A549 (cell line): Measurements from ENCODE around the gene MEF2C. TPM values are rescaled to one million over a fixed set of nuclear protein-coding genes. Genes with fewer than 3 reads are reported as not detected.

ENCODE experiments used
- ATAC-seq, 2 experiments: fragments of 200-7000 bp in 1 of 2; fragments of >200 bp in 1 of 2; cut with Nextera tagmentation in 1 of 2; cut with Tn5 transposase in 1 of 2; 3 replicates each; pipeline versions ENCODE4 v1.8.0 to v1.9.1; 2018 to 2020; ENCODE audit warnings: mild to moderate bottlenecking in 1 of 2, moderate library complexity in 1 of 2
- CTCF ChIA-PET: fragments of 300-600 bp; sonication (Branson Sonifier 250); formaldehyde crosslinking; extraction: SDS; loops from one replicate; lab custom pipeline; 2021; ENCODE audit warnings: antibody characterized with exemption, inconsistent platforms; lab: Yijun Ruan, JAX
- POLR2A ChIA-PET: fragments of 350-600 bp; formaldehyde crosslinking; extraction: SDS; loops from one replicate; lab custom pipeline; 2021; ENCODE audit warnings: antibody characterized with exemption, inconsistent platforms; lab: Yijun Ruan, JAX
- DNase-seq, 2 experiments: peaks; one replicate each; pipeline versions ENCODE4 v3.0.0 to v3.0.0-alpha.2; 2011 to 2016; ENCODE audit warnings: low read depth in 1 of 2, low spot score in 1 of 2
- FAIRE-seq: peaks from 2 replicates; lab custom pipeline; 2011; peaks lifted over from hg19 to GRCh38; lab: Jason Lieb, UNC
- H3K27ac ChIP-seq, 2 experiments: fragments of >200 bp; sonication (Bioruptor Twin); formaldehyde crosslinking; 3 replicates each; pipeline ENCODE4 v1.5.1; 2016 to 2017
- H3K4me1 ChIP-seq: fragments of >200 bp; sonication (Bioruptor Twin); formaldehyde crosslinking; 3 replicates; pipeline ENCODE4 v1.6.1; 2016
- H3K4me2 ChIP-seq: fragments of >200 bp; sonication (Bioruptor Twin); formaldehyde crosslinking; 3 replicates; pipeline ENCODE4 v1.6.1; 2016
- H3K4me3 ChIP-seq: fragments of >200 bp; sonication (Bioruptor Twin); formaldehyde crosslinking; 3 replicates; pipeline ENCODE4 v1.5.1; 2016
- H3K9me3 ChIP-seq: fragments of >200 bp; sonication (Bioruptor Twin); formaldehyde crosslinking; 3 replicates; pipeline ENCODE4 v1.6.1; 2016
- ATOH8 ChIP-seq: fragments of 250-450 bp; sonication (Bioruptor Pico); IDR thresholded peaks from 2 replicates; pipeline ENCODE4 v1.5.0; 2020; ENCODE audit warnings: low read depth, mild to moderate bottlenecking, moderate library complexity
- BCL3 ChIP-seq: fragments of >200 bp; sonication (Bioruptor Twin); formaldehyde crosslinking; IDR thresholded peaks from 3 replicates; pipeline ENCODE4 v1.6.1; 2016
- E2F6 ChIP-seq: IDR thresholded peaks from 2 replicates; pipeline ENCODE4 v1.6.1; 2012; ENCODE audit warnings: low read depth, borderline replicate concordance
- FOSB ChIP-seq: fragments of 250-450 bp; sonication (Bioruptor Pico); IDR thresholded peaks from 2 replicates; pipeline ENCODE4 v1.5.0; 2020; ENCODE audit warnings: mild to moderate bottlenecking, moderate library complexity
- FOSL2 ChIP-seq, 2 experiments: fragments of 450-650 bp in 1 of 2; fragments of >200 bp in 1 of 2; sonication (Bioruptor Twin) in 1 of 2; formaldehyde crosslinking; IDR thresholded peaks; 2 replicates each; pipeline versions ENCODE4 v1.5.0 to v1.6.1; 2016 to 2020; ENCODE audit warnings: mild to moderate bottlenecking in 1 of 2, moderate library complexity in 1 of 2
- FOXS1 ChIP-seq: fragments of 250-450 bp; sonication (Bioruptor Pico); IDR thresholded peaks from 2 replicates; pipeline ENCODE4 v1.5.0; 2020; ENCODE audit warnings: mild to moderate bottlenecking, moderate library complexity
- HDAC2 ChIP-seq: fragments of 200-600 bp; sonication (generic); IDR thresholded peaks from 2 replicates; pipeline ENCODE4 v1.6.1; 2016
- HEYL ChIP-seq: fragments of 250-450 bp; sonication (Bioruptor Pico); IDR thresholded peaks from 2 replicates; pipeline ENCODE4 v1.8.0; 2021; ENCODE audit warnings: mild to moderate bottlenecking, moderate library complexity
- HOXB13 ChIP-seq: fragments of 250-450 bp; sonication (Bioruptor Pico); IDR thresholded peaks from 2 replicates; pipeline ENCODE4 v1.5.0; 2020; ENCODE audit warnings: low read depth, mild to moderate bottlenecking, moderate library complexity
- MAFK ChIP-seq: fragments of 450-650 bp; IDR thresholded peaks from 2 replicates; pipeline ENCODE4 v1.6.1; 2014; ENCODE audit not compliant: partially characterized antibody
- MAZ ChIP-seq: fragments of 150-350 bp; IDR thresholded peaks from 2 replicates; pipeline ENCODE4 v1.6.1; 2014; ENCODE audit warnings: antibody characterized with exemption, low read depth, low read length, borderline replicate concordance
- MYC ChIP-seq: IDR thresholded peaks from 2 replicates; pipeline ENCODE4 v1.6.1; 2012; ENCODE audit warnings: mild to moderate bottlenecking, inconsistent platforms, low read length, improper control_type of control experiment, borderline replicate concordance
- RARB ChIP-seq: fragments of 250-450 bp; sonication (Bioruptor Pico); IDR thresholded peaks from 2 replicates; pipeline ENCODE4 v1.8.0; 2021; ENCODE audit warnings: mild to moderate bottlenecking, moderate library complexity
- REST ChIP-seq: fragments of 200-600 bp; sonication (generic); IDR thresholded peaks from 2 replicates; pipeline ENCODE4 v1.6.1; 2016; ENCODE audit warnings: antibody characterized with exemption, mild to moderate bottlenecking, moderate library complexity
- RFX5 ChIP-seq: fragments of 450-650 bp; IDR thresholded peaks from 2 replicates; pipeline ENCODE4 v1.7.1; 2014; ENCODE audit warnings: antibody characterized with exemption, mild to moderate bottlenecking, moderate library complexity
- SMC3 ChIP-seq: fragments of >200 bp; sonication (Bioruptor Twin); formaldehyde crosslinking; IDR thresholded peaks from 3 replicates; pipeline ENCODE4 v1.6.1; 2018; ENCODE audit warnings: inconsistent platforms
- SREBF2 ChIP-seq: fragments of 450-650 bp; IDR thresholded peaks from 2 replicates; pipeline ENCODE4 v1.6.1; 2014; ENCODE audit warnings: mild to moderate bottlenecking, moderate library complexity
- TFCP2L1 ChIP-seq: fragments of 250-450 bp; sonication (Bioruptor Pico); IDR thresholded peaks from 2 replicates; pipeline ENCODE4 v1.5.0; 2021; ENCODE audit warnings: mild to moderate bottlenecking
- ZFP36 ChIP-seq: fragments of 450-650 bp; IDR thresholded peaks from 2 replicates; pipeline ENCODE4 v1.6.1; 2014; ENCODE audit warnings: borderline replicate concordance; ENCODE audit not compliant: partially characterized antibody
- WGBS: methylation state at CpG from one replicate; pipeline ENCODE4 v1.1.6; 2017; ENCODE audit errors: missing lambda C conversion rate; 5-methylcytosine and 5-hydroxymethylcytosine counted together
- polyA plus RNA-seq, 4 experiments: library from polyadenylated mRNA; depleted of rRNA in 3 of 4; stranded (reverse); fragments of >200 nt; fragmentation: RNase III in 1 of 4; extraction: RNeasy Plus Mini Kit Qiagen cat#74134 plus additional on column Dnase treatment in 1 of 4; gene quantifications; 2 replicates in 3 of 4; 3 replicates in 1 of 4; pipeline ENCODE4 v1.2.3, GENCODE V29; 2011 to 2017

The MEF2C gene
- polyA plus RNA-seq, 2 of the 4 experiments (the other 2 are of a cell fraction): 0.03 to 0.06 TPM

GRCh38 chr5:88845081-88845697 is 37.8 kb downstream of the MEF2C start (continued):
- TF ChIP-seq E2F6 (no peak), MAFK (no peak)

- DNase-seq (no peak), FAIRE-seq (no peak), ATAC-seq (no peak)
- no peaks in the 10 kb centered on the region for H3K9me3 ChIP-seq
- TF ChIP-seq RARB (CRISPR knock-in tag): no peak
- TF ChIP-seq TFCP2L1 (CRISPR knock-in tag): no peak
- TF ChIP-seq MAZ: no peak
- no peak for TF ChIP-seq RFX5
- TF ChIP-seq BCL3: no peak
- no peak for TF ChIP-seq FOSB (CRISPR knock-in tag)
- TF ChIP-seq SMC3: no peak
- TF ChIP-seq FOXS1 (CRISPR knock-in tag): no peak
- TF ChIP-seq MYC: no peak
- no peak for TF ChIP-seq HDAC2
- no peak for TF ChIP-seq REST
- TF ChIP-seq SREBF2: no peak
- no peak for TF ChIP-seq FOSL2 (IDR thresholded peaks at IDR 0.05)
- no peak for TF ChIP-seq FOSL2 (CRISPR knock-in tag; IDR thresholded peaks at IDR 0.05)
- TF ChIP-seq E2F6: no peak
- no peak for TF ChIP-seq HEYL
- TF ChIP-seq HOXB13: no peak
- no peak for TF ChIP-seq ZFP36
- TF ChIP-seq ATOH8: no peak
- TF ChIP-seq MAFK: no peak
- H3K4me3 ChIP-seq: no peak overlapping the region
- ChIA-PET POLR2A (interaction anchor here (0.7 kb wide), 1 partner anchor 1964 kb away, joined by 10 read pairs; no protein-coding TSS in a partner anchor), CTCF (no interaction called here)
- WGBS: 16% methylated on average over 4 of the region's 4 CpGs
- H3K4me1 ChIP-seq: no peaks in the 10 kb centered on the region
- H3K4me2 ChIP-seq: no peak overlapping the region
- no peak overlapping the region for H3K27ac ChIP-seq
Observed at GRCh38 chr5:88842784-88843183, 40.2 kb downstream of the MEF2C start.
